Calu3 (cell line): Measurements from ENCODE around the gene HECTD1. TPM values are rescaled to one million over a fixed set of nuclear protein-coding genes. Genes with fewer than 3 reads are reported as not detected.

Experiments
- BruUV-seq: library from RNA; stranded (reverse); fragments of 400-500 nt; replicated peaks from 2 replicates; lab custom pipeline; 2021; lab: Mats Ljungman, UMichigan
- CTCF ChIA-PET: fragments of 300-600 bp; sonication (Branson Sonifier 250); formaldehyde crosslinking; loops from one replicate; lab custom pipeline; 2022; ENCODE audit warnings: antibody characterized with exemption; lab: Charles Lee
- DNase-seq: peaks from one replicate; pipeline ENCODE4 v3.0.0; 2022
- H3K27ac Mint-ChIP-seq: one replicate; pipeline ENCODE4 v1.8.0; 2022; ENCODE audit warnings: mixed read lengths; ENCODE audit not compliant: unreplicated experiment
- H3K27me3 Mint-ChIP-seq: one replicate; pipeline ENCODE4 v1.8.0; 2022; ENCODE audit warnings: mixed read lengths; ENCODE audit not compliant: unreplicated experiment
- H3K36me3 Mint-ChIP-seq: one replicate; pipeline ENCODE4 v1.8.0; 2022; ENCODE audit warnings: mild to moderate bottlenecking, moderate library complexity, mixed read lengths; ENCODE audit not compliant: insufficient read depth, unreplicated experiment
- H3K4me1 Mint-ChIP-seq: one replicate; pipeline ENCODE4 v1.8.0; 2022; ENCODE audit warnings: mild to moderate bottlenecking, low read depth, mixed read lengths; ENCODE audit not compliant: unreplicated experiment
- H3K4me3 Mint-ChIP-seq: one replicate; pipeline ENCODE4 v1.8.0; 2022; ENCODE audit warnings: mild to moderate bottlenecking, low read depth, moderate library complexity, mixed read lengths; ENCODE audit not compliant: unreplicated experiment
- H3K9me3 Mint-ChIP-seq: one replicate; pipeline ENCODE4 v1.8.0; 2022; ENCODE audit warnings: low read depth, mixed read lengths; ENCODE audit not compliant: unreplicated experiment
- intact Hi-C: fragments of 100-400 bp; cut with micrococcal nuclease; formaldehyde crosslinking; loops from one replicate; pipeline ENCODE4 v1.10.0; 2022; ENCODE audit not compliant: unreplicated experiment
- total RNA-seq: library from RNA; stranded (reverse); gene quantifications from 2 replicates; pipeline ENCODE4 v1.2.3, GENCODE V29; 2022
- TF ChIP-seq, protein P1 (sequence below): fragments of 200-600 bp; IDR thresholded peaks from one replicate; pipeline ENCODE4 v1.8.0; 2022; ENCODE audit warnings: antibody characterized with exemption; ENCODE audit not compliant: unreplicated experiment

The HECTD1 gene
- total RNA-seq, 1 experiment from 2014 or later = 98.6 TPM

DNA sequence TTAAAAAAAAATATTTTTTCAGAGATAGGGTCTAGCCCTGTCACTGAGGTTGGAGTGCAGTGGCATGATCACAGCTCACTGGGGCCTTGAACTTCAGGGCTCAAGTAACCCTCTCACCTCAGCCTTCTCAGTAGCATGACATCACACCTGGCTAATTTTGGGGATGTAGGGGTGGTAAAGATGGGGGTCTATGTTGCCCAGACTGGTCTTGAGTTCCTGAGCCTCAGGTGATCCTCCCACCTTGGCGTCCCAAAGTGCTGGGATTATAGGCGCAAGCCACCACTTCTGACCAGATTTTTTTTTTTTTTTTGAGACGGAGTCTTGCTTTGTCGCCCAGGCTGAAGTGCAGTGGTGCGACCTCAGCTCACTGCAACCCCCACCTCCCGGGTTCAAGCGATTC lies 80.9 kb downstream of the HECTD1 start:
- no TSS peak for BruUV-seq
- intact Hi-C loops = no loop called here
- DNase-seq = no peak
- Mint-ChIP-seq H3K36me3 (peaks cover 36% of the 10 kb centered on the region), H3K27me3 (no peaks in the 10 kb centered on the region), H3K27ac (no peak overlapping the region), H3K9me3 (no peaks in the 10 kb centered on the region), H3K4me3 (no peak overlapping the region), H3K4me1 (no peaks in the 10 kb centered on the region)
- CTCF ChIA-PET = no interaction called here
- TF ChIP-seq, protein P1, sequence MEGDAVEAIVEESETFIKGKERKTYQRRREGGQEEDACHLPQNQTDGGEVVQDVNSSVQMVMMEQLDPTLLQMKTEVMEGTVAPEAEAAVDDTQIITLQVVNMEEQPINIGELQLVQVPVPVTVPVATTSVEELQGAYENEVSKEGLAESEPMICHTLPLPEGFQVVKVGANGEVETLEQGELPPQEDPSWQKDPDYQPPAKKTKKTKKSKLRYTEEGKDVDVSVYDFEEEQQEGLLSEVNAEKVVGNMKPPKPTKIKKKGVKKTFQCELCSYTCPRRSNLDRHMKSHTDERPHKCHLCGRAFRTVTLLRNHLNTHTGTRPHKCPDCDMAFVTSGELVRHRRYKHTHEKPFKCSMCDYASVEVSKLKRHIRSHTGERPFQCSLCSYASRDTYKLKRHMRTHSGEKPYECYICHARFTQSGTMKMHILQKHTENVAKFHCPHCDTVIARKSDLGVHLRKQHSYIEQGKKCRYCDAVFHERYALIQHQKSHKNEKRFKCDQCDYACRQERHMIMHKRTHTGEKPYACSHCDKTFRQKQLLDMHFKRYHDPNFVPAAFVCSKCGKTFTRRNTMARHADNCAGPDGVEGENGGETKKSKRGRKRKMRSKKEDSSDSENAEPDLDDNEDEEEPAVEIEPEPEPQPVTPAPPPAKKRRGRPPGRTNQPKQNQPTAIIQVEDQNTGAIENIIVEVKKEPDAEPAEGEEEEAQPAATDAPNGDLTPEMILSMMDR = no peak

DNA sequence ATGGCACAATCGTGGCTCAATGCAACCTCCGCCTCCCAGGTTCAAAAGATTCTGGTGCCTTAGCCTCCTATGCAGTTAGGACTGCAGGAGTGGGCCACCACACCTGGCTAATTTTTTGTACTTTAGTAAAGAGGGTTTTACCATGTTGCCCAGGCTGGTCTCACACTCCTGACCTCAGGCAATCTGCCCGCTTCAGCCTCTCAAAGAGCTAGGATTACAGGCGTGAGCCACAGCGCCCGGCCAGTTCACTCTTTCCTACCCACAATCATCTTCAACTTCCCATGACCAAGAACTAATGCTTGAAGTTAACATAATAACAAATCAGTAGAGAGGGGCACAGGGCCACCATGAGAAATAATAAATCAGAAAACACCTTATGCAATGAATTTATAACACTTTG lies 82.4 kb downstream of the HECTD1 start:
- intact Hi-C loops = no loop called here
- Mint-ChIP-seq H3K36me3 (peaks cover 36% of the 10 kb centered on the region), H3K27ac (no peak overlapping the region), H3K27me3 (no peaks in the 10 kb centered on the region), H3K4me1 (no peaks in the 10 kb centered on the region), H3K4me3 (no peak overlapping the region), H3K9me3 (no peaks in the 10 kb centered on the region)
- DNase-seq = no peak
- CTCF ChIA-PET = no interaction called here
- TF ChIP-seq, protein P1 = no peak
- no TSS peak for BruUV-seq

DNA sequence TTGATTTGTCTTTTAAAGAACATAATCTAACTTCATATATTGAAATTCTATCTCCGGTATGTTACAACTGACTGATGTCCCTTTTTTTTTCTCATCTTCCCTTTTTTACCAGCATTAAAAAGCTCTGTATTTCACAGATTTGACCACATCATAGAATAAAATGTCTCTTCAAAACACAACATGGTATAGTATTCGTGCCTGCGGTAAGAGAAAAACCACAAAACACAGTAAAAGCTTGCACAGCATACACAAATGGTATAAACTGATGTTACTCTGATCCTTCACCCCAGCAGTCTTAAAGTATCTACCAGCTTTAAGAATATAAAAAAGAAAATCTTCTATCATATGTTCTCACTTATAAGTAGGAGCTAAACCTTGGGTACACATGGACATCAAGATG lies 83.4 kb downstream of the HECTD1 start:
- Mint-ChIP-seq H3K27ac (no peak overlapping the region), H3K4me1 (no peaks in the 10 kb centered on the region), H3K36me3 (peaks cover 43% of the 10 kb centered on the region), H3K27me3 (no peaks in the 10 kb centered on the region), H3K9me3 (no peaks in the 10 kb centered on the region), H3K4me3 (no peak overlapping the region)
- TF ChIP-seq, protein P1 = no peak
- DNase-seq = no peak
- intact Hi-C loops = no loop called here
- no TSS peak for BruUV-seq
- CTCF ChIA-PET = interaction anchor here (0.5 kb wide), 1 partner anchor 10 kb away, joined by 3 read pairs; no protein-coding TSS in a partner anchor

DNA sequence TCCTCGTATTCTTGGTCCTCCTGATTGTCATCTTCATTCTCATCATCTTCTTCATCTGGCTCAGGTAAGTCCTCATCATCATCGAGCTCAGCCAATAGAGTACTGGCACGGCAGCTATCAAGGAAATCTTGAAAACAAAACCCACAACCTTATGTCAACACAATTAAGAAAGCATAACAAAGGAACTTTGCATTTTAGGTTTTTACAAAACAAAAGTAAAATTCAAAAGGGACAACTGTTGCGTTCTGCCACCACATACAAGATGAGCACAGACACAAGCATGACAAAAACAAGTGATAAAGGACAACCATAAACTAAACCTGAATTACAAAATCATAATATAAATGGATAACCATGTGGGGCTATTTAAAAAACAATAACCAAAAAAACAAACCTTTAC lies 84.7 kb downstream of the HECTD1 start:
- intact Hi-C loops = no loop called here
- no peak for DNase-seq
- Mint-ChIP-seq H3K27ac (peak overlapping the region; percentile 2), H3K27me3 (no peaks in the 10 kb centered on the region), H3K4me1 (no peaks in the 10 kb centered on the region), H3K36me3 (peaks cover 52% of the 10 kb centered on the region), H3K9me3 (no peaks in the 10 kb centered on the region), H3K4me3 (no peak overlapping the region)
- no TSS peak for BruUV-seq
- TF ChIP-seq, protein P1 = no peak
- CTCF ChIA-PET = no interaction called here
